HepG2 (cell line): ENCODE measurements around the gene TSACC. TPM values are rescaled to one million over a fixed set of nuclear protein-coding genes. Genes with fewer than 3 reads are reported as not detected.
A peak's percentile ranks its signal among the peaks of the same experiment; 100 is the strongest.

Experiments
- ASH2L ChIP-seq: fragments of 300-600, 200-600 bp; sonication (generic); IDR thresholded peaks from 2 replicates; pipeline ENCODE4 v1.7.0; 2017; ENCODE audit warnings: low read depth, mild to moderate bottlenecking, moderate library complexity, mixed read lengths, low read length; ENCODE audit not compliant: insufficient read length
- CCDC6 ChIP-seq: sonication (generic); formaldehyde crosslinking; IDR thresholded peaks from 2 replicates; pipeline ENCODE4 v1.8.1; 2022; ENCODE audit warnings: mild to moderate bottlenecking, missing genetic modification reagents, moderate library complexity
- ELF1 ChIP-seq: sonication (generic); formaldehyde crosslinking; IDR thresholded peaks from 2 replicates; pipeline ENCODE4 v1.4.0; 2020; ENCODE audit warnings: missing genetic modification reagents
- GABPB1 ChIP-seq: IDR thresholded peaks from 2 replicates; pipeline ENCODE4 v1.6.1; 2016; ENCODE audit warnings: mild to moderate bottlenecking, missing genetic modification reagents, moderate library complexity, missing compliant biosample characterization
- KDM3A ChIP-seq: IDR thresholded peaks from 2 replicates; pipeline ENCODE4 v1.6.1; 2018; ENCODE audit warnings: low read depth, missing compliant biosample characterization
- NR3C1 ChIP-seq: sonication (generic); formaldehyde crosslinking; IDR thresholded peaks from 2 replicates; pipeline ENCODE4 v1.4.0; 2020; ENCODE audit warnings: missing genetic modification reagents
- RNF2 ChIP-seq: fragments of 450-650 bp; conservative IDR thresholded peaks from 2 replicates; pipeline ENCODE4 v1.6.1; 2016; ENCODE audit warnings: low read depth
- SIX4 ChIP-seq: sonication (generic); formaldehyde crosslinking; IDR thresholded peaks from 2 replicates; pipeline ENCODE4 v1.4.0; 2020; ENCODE audit warnings: missing genetic modification reagents
- SP5 ChIP-seq: IDR thresholded peaks from 2 replicates; pipeline ENCODE4 v1.6.1; 2016; ENCODE audit warnings: low read depth, borderline replicate concordance
- ZNF124 ChIP-seq: sonication (generic); formaldehyde crosslinking; IDR thresholded peaks from 2 replicates; pipeline ENCODE4 v1.4.0; 2020; ENCODE audit warnings: missing genetic modification reagents
- ZNF205 ChIP-seq: IDR thresholded peaks from 2 replicates; pipeline ENCODE4 v1.6.1; 2018; ENCODE audit warnings: missing biosample characterization, missing genetic modification reagents
- ZNF3 ChIP-seq: IDR thresholded peaks from 2 replicates; pipeline ENCODE4 v1.7.0; 2017; ENCODE audit warnings: inconsistent platforms
- ZNF326 ChIP-seq: sonication (generic); formaldehyde crosslinking; IDR thresholded peaks from 2 replicates; pipeline ENCODE4 v1.4.0; 2020; ENCODE audit warnings: missing genetic modification reagents, borderline replicate concordance
- ZNF335 ChIP-seq: sonication (generic); formaldehyde crosslinking; IDR thresholded peaks from 2 replicates; pipeline ENCODE4 v1.4.0; 2020; ENCODE audit warnings: missing genetic modification reagents
- ZNF841 ChIP-seq: sonication (generic); formaldehyde crosslinking; IDR thresholded peaks from 2 replicates; pipeline ENCODE4 v1.8.1; 2023; ENCODE audit warnings: missing genetic modification reagents, borderline replicate concordance
- polyA plus RNA-seq, 8 experiments: library from polyadenylated mRNA; depleted of rRNA in 3 of 8; stranded (reverse) in 7 of 8; unstranded in 1 of 8; fragments of >200 nt; fragmentation: Illumina TruSeq in 4 of 8; extraction: Trizol in 4 of 8; gene quantifications; 2 replicates each; pipeline versions ENCODE4 v1.2.1 to v1.2.3, GENCODE V29; 2011 to 2016; ENCODE audit warnings: low read depth in 4 of 8, missing spikeins in 1 of 8, mixed read lengths in 1 of 8; ENCODE audit not compliant: insufficient read depth in 1 of 8
- total RNA-seq, 5 experiments: library from RNA; depleted of rRNA; stranded (reverse); fragments of >200 nt; fragmentation: Illumina TruSeq; extraction: Trizol; gene quantifications; 2 replicates each; pipeline ENCODE4 v1.2.3, GENCODE V29; 2016; ENCODE audit warnings: low read depth in 1 of 5
- TF ChIP-seq, protein P1 (sequence below): sonication (generic); formaldehyde crosslinking; IDR thresholded peaks from 2 replicates; pipeline ENCODE4 v1.4.0; 2020; ENCODE audit warnings: missing genetic modification reagents, borderline replicate concordance
- TF ChIP-seq, protein P2 (sequence below): sonication (generic); formaldehyde crosslinking; IDR thresholded peaks from 2 replicates; pipeline ENCODE4 v1.5.1; 2020; ENCODE audit warnings: missing genetic modification reagents, mild to moderate bottlenecking, borderline replicate concordance
- TF ChIP-seq, protein P3 (sequence below): sonication (generic); formaldehyde crosslinking; IDR thresholded peaks from 2 replicates; pipeline ENCODE4 v1.5.0; 2020; ENCODE audit warnings: missing genetic modification reagents
- TF ChIP-seq, protein P4 (sequence below): IDR thresholded peaks from 2 replicates; pipeline ENCODE4 v1.6.1; 2016; ENCODE audit warnings: control low read depth

TSACC gene
- total and polyA plus RNA-seq, 2 of the 13 experiments (the other 11 are each of a cell fraction or from before 2014, with no cell fraction given), result 1.5 to 2.6 TPM

DNA sequence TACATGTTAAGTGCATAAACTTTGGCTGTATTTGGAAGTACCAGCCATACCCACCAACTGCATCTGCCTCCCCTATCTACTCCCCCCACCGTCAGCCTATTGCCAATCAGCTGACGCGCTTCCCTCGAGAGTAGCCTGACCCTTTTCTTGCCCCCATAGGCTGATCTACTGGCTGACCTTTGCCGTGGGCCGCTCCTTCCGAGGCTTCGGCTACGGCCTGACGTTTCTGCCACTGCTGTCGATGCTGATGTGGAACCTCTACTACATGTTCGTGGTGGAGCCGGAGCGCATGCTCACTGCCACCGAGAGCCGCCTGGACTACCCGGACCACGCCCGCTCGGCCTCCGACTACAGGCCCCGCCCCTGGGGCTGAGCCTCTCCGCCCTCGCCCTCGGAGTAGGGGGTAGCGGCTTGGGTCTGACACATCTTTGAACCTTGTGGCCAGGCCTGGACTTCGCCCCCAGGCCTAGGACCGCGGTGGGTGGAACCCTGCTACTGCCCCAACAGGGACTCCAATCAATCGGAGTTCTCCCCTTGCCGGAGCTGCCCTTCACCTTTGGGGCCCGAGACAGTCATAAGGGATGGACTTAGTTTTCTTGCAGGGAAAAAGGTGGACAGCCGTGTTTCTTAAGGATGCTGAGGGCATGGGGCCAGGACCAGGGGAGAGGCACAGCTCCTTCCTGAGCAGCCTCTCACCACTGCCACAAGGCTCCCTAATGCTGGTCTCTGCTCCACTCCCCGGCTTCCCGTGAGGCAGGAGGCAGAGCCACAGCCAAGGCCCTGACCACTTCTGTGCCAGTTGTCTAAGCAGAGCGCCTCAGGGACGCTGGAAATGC is 46.9 kb upstream of the TSACC start (continued):
- TF ChIP-seq GABPB1 (CRISPR knock-in tag), result peak; percentile 71
- TF ChIP-seq, protein P1, sequence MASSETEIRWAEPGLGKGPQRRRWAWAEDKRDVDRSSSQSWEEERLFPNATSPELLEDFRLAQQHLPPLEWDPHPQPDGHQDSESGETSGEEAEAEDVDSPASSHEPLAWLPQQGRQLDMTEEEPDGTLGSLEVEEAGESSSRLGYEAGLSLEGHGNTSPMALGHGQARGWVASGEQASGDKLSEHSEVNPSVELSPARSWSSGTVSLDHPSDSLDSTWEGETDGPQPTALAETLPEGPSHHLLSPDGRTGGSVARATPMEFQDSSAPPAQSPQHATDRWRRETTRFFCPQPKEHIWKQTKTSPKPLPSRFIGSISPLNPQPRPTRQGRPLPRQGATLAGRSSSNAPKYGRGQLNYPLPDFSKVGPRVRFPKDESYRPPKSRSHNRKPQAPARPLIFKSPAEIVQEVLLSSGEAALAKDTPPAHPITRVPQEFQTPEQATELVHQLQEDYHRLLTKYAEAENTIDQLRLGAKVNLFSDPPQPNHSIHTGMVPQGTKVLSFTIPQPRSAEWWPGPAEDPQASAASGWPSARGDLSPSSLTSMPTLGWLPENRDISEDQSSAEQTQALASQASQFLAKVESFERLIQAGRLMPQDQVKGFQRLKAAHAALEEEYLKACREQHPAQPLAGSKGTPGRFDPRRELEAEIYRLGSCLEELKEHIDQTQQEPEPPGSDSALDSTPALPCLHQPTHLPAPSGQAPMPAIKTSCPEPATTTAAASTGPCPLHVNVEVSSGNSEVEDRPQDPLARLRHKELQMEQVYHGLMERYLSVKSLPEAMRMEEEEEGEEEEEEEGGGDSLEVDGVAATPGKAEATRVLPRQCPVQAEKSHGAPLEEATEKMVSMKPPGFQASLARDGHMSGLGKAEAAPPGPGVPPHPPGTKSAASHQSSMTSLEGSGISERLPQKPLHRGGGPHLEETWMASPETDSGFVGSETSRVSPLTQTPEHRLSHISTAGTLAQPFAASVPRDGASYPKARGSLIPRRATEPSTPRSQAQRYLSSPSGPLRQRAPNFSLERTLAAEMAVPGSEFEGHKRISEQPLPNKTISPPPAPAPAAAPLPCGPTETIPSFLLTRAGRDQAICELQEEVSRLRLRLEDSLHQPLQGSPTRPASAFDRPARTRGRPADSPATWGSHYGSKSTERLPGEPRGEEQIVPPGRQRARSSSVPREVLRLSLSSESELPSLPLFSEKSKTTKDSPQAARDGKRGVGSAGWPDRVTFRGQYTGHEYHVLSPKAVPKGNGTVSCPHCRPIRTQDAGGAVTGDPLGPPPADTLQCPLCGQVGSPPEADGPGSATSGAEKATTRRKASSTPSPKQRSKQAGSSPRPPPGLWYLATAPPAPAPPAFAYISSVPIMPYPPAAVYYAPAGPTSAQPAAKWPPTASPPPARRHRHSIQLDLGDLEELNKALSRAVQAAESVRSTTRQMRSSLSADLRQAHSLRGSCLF (CRISPR knock-in tag), result no peak
- no peak for TF ChIP-seq NR3C1 (CRISPR knock-in tag)
- TF ChIP-seq KDM3A (CRISPR knock-in tag), result peak; percentile 38; the same call in 1 of the 2 replicates
- no peak for TF ChIP-seq CCDC6 (CRISPR knock-in tag)
- TF ChIP-seq SP5 (CRISPR knock-in tag), result peak; percentile 78
- TF ChIP-seq ZNF124 (CRISPR knock-in tag), result no peak
- no peak for TF ChIP-seq ELF1 (CRISPR knock-in tag)
- peak; percentile 35; the same call in 1 of the 2 replicates for TF ChIP-seq RNF2
- TF ChIP-seq, protein P2, sequence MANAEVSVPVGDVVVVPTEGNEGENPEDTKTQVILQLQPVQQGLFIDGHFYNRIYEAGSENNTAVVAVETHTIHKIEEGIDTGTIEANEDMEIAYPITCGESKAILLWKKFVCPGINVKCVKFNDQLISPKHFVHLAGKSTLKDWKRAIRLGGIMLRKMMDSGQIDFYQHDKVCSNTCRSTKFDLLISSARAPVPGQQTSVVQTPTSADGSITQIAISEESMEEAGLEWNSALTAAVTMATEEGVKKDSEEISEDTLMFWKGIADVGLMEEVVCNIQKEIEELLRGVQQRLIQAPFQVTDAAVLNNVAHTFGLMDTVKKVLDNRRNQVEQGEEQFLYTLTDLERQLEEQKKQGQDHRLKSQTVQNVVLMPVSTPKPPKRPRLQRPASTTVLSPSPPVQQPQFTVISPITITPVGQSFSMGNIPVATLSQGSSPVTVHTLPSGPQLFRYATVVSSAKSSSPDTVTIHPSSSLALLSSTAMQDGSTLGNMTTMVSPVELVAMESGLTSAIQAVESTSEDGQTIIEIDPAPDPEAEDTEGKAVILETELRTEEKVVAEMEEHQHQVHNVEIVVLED (CRISPR knock-in tag), result peak; percentile 58; the same call in 1 of the 2 replicates
- TF ChIP-seq ZNF326, result no peak
- peak; percentile 19; the same call in 1 of the 2 replicates for TF ChIP-seq ZNF205 (CRISPR knock-in tag)
- TF ChIP-seq ZNF841 (CRISPR knock-in tag), result no peak
- no peak for TF ChIP-seq ZNF3 (CRISPR knock-in tag)
- TF ChIP-seq SIX4 (CRISPR knock-in tag), result no peak
- 0 out of 2 replicates have a peak, but pooled peaks have one; percentile 47 for TF ChIP-seq ZNF335 (CRISPR knock-in tag)
- TF ChIP-seq ASH2L, result peak; percentile 81
- TF ChIP-seq, protein P3, sequence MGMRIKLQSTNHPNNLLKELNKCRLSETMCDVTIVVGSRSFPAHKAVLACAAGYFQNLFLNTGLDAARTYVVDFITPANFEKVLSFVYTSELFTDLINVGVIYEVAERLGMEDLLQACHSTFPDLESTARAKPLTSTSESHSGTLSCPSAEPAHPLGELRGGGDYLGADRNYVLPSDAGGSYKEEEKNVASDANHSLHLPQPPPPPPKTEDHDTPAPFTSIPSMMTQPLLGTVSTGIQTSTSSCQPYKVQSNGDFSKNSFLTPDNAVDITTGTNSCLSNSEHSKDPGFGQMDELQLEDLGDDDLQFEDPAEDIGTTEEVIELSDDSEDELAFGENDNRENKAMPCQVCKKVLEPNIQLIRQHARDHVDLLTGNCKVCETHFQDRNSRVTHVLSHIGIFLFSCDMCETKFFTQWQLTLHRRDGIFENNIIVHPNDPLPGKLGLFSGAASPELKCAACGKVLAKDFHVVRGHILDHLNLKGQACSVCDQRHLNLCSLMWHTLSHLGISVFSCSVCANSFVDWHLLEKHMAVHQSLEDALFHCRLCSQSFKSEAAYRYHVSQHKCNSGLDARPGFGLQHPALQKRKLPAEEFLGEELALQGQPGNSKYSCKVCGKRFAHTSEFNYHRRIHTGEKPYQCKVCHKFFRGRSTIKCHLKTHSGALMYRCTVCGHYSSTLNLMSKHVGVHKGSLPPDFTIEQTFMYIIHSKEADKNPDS (CRISPR knock-in tag), result no peak
- TF ChIP-seq, protein P4, sequence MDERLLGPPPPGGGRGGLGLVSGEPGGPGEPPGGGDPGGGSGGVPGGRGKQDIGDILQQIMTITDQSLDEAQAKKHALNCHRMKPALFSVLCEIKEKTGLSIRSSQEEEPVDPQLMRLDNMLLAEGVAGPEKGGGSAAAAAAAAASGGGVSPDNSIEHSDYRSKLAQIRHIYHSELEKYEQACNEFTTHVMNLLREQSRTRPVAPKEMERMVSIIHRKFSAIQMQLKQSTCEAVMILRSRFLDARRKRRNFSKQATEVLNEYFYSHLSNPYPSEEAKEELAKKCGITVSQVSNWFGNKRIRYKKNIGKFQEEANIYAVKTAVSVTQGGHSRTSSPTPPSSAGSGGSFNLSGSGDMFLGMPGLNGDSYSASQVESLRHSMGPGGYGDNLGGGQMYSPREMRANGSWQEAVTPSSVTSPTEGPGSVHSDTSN (CRISPR knock-in tag), result no peak
